OCI-LY7 (cell line): ENCODE results near the gene KCNN3. TPM values are rescaled to one million over a fixed set of nuclear protein-coding genes. Genes with fewer than 3 reads are reported as not detected.

Experiments
- BruUV-seq: library from RNA; stranded (reverse); fragments of 400-500 nt; replicated peaks from 2 replicates; lab custom pipeline; 2021; lab: Mats Ljungman, UMichigan
- CTCF ChIA-PET: fragments of 300-600 bp; sonication (Branson Sonifier 250); formaldehyde crosslinking; loops from one replicate; lab custom pipeline; 2022; ENCODE audit warnings: antibody characterized with exemption; ENCODE audit not compliant: unreplicated experiment; lab: Charles Lee
- POLR2A ChIA-PET: fragments of 300-600 bp; sonication (Branson Sonifier 250); formaldehyde crosslinking; loops from one replicate; lab custom pipeline; 2022; ENCODE audit warnings: antibody characterized with exemption; lab: Charles Lee
- DNase-seq: peaks from one replicate; pipeline ENCODE4 v3.0.0-alpha.2; 2015; ENCODE audit warnings: low spot score
- H2AFZ ChIP-seq: fragments of 200-600 bp; sonication (generic), shearing (Covaris generic); 2 replicates; pipeline ENCODE4 v1.6.1; 2014; ENCODE audit warnings: mild to moderate bottlenecking, antibody characterized with exemption, low read length, moderate library complexity
- H3K27ac ChIP-seq: fragments of 200-600 bp; sonication (generic); 2 replicates; pipeline ENCODE4 v1.5.1; 2014; ENCODE audit warnings: mixed run types, low read depth, mild to moderate bottlenecking, moderate library complexity, low read length, inconsistent platforms; ENCODE audit not compliant: poor library complexity, severe bottlenecking
- H3K36me3 ChIP-seq: fragments of 200-600 bp; sonication (generic); 2 replicates; pipeline ENCODE4 v1.6.1; 2014; ENCODE audit warnings: mild to moderate bottlenecking, antibody characterized with exemption, low read length, moderate library complexity, mixed read lengths; ENCODE audit not compliant: insufficient read depth
- H3K4me1 ChIP-seq: fragments of 200-600 bp; sonication (generic); 2 replicates; pipeline ENCODE4 v1.5.1; 2014; ENCODE audit warnings: mild to moderate bottlenecking, low read length; ENCODE audit not compliant: insufficient read depth, poor library complexity, severe bottlenecking
- H3K4me2 ChIP-seq: fragments of 200-600 bp; sonication (generic); 2 replicates; pipeline ENCODE4 v1.6.1; 2014; ENCODE audit warnings: mild to moderate bottlenecking, low read length
- H3K4me3 ChIP-seq: fragments of 200-600 bp; sonication (generic); 2 replicates; pipeline ENCODE4 v1.5.1; 2014; ENCODE audit warnings: mild to moderate bottlenecking, low read depth, low read length; ENCODE audit not compliant: poor library complexity, severe bottlenecking
- H3K79me2 ChIP-seq: fragments of 200-600 bp; sonication (generic); 2 replicates; pipeline ENCODE4 v1.6.1; 2016; ENCODE audit warnings: low read depth, mild to moderate bottlenecking, low read length, moderate library complexity, mixed read lengths; ENCODE audit not compliant: insufficient read depth
- H3K9me2 ChIP-seq: fragments of 200-600 bp; sonication (generic); 2 replicates; pipeline ENCODE4 v1.6.1; 2016; ENCODE audit warnings: mild to moderate bottlenecking, low read length, mixed read lengths; ENCODE audit not compliant: insufficient read depth
- H3K9me3 ChIP-seq: fragments of 200-600 bp; sonication (generic); 2 replicates; pipeline ENCODE4 v1.6.1; 2014; ENCODE audit warnings: mild to moderate bottlenecking, mixed run types, low read length, mixed read lengths
- H4K20me1 ChIP-seq: fragments of 200-600 bp; sonication (generic); 2 replicates; pipeline ENCODE4 v1.6.1; 2014; ENCODE audit warnings: mild to moderate bottlenecking, antibody characterized with exemption, low read length, moderate library complexity, mixed read lengths; ENCODE audit not compliant: insufficient read depth
- EZH2phosphoT487 ChIP-seq: fragments of 200-600 bp; sonication (generic); IDR thresholded peaks from 2 replicates; pipeline ENCODE4 v1.6.1; 2018; ENCODE audit warnings: low read depth, borderline replicate concordance, mild to moderate bottlenecking, mixed run types, antibody characterized with exemption, low read length, moderate library complexity, mixed read lengths
- intact Hi-C: fragments of 100-400 bp; cut with micrococcal nuclease; formaldehyde crosslinking; loops from one replicate; pipeline ENCODE4 v1.10.0; 2022; ENCODE audit not compliant: unreplicated experiment
- total RNA-seq, 2 experiments: library from RNA; depleted of rRNA in 1 of 2; stranded (reverse); fragments of >200 nt in 1 of 2; shearing (Covaris generic) in 1 of 2; gene quantifications; 2 replicates each; pipeline ENCODE4 v1.2.3, GENCODE V29; 2014 to 2022
- TF ChIP-seq, protein P1 (sequence below): fragments of 200-600 bp; sonication (generic); conservative IDR thresholded peaks from 2 replicates; pipeline ENCODE4 v1.5.1; 2014; ENCODE audit warnings: mild to moderate bottlenecking, antibody characterized with exemption, low read length, moderate library complexity, mixed read lengths

The KCNN3 gene
- total RNA-seq, 2 experiments from 2014 or later, result 14.8 to 50.8 TPM

GRCh38 chr1:154764181-154764580 is 105.9 kb downstream of the KCNN3 start:
- POLR2A ChIA-PET, result no interaction called here
- Histone ChIP-seq H3K9me2 (no peaks in the 10 kb centered on the region), H4K20me1 (no peaks in the 10 kb centered on the region), H3K4me3 (no peak overlapping the region), H2AFZ (no peak overlapping the region), H3K4me1 (peaks cover 3% of the 10 kb centered on the region), H3K4me2 (no peak overlapping the region), H3K79me2 (no peaks in the 10 kb centered on the region), H3K9me3 (no peaks in the 10 kb centered on the region), H3K36me3 (peaks cover 44% of the 10 kb centered on the region), H3K27ac (no peak overlapping the region)
- BruUV-seq, result no TSS peak
- CTCF ChIA-PET, result no interaction called here
- TF ChIP-seq, protein P1, sequence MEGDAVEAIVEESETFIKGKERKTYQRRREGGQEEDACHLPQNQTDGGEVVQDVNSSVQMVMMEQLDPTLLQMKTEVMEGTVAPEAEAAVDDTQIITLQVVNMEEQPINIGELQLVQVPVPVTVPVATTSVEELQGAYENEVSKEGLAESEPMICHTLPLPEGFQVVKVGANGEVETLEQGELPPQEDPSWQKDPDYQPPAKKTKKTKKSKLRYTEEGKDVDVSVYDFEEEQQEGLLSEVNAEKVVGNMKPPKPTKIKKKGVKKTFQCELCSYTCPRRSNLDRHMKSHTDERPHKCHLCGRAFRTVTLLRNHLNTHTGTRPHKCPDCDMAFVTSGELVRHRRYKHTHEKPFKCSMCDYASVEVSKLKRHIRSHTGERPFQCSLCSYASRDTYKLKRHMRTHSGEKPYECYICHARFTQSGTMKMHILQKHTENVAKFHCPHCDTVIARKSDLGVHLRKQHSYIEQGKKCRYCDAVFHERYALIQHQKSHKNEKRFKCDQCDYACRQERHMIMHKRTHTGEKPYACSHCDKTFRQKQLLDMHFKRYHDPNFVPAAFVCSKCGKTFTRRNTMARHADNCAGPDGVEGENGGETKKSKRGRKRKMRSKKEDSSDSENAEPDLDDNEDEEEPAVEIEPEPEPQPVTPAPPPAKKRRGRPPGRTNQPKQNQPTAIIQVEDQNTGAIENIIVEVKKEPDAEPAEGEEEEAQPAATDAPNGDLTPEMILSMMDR, result no peak
- no peak for TF ChIP-seq EZH2phosphoT487
- intact Hi-C loops, result no loop called here
- no peak for DNase-seq

DNA sequence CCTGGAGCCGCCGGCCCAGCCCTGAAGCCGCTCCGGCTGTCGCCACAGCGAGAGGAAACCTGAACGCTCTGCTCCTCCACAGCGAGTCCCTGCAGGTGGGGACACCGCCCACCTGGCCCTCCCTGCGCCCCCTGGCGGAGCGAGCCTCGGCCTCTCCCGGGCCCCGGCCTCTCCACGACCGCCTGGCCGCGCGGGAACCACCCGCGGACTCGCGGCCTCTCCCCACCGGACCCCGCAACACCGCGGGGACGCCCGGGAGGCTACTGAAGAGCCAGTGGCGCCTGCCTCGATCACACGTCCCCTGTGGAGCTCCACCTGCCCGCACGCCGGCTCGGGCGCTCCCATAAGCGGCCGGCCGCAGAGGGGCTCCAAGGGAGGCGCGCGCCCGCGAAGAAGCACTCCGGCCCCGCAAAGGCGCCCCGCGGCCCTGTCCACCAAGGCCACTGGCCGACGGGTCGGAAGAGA is 109.6 kb downstream of the KCNN3 start:
- CTCF ChIA-PET, result no interaction called here
- POLR2A ChIA-PET, result no interaction called here
- intact Hi-C loops, result no loop called here
- H3K79me2 ChIP-seq, result no peaks in the 10 kb centered on the region
- H2AFZ ChIP-seq, result no peak overlapping the region
- H3K9me3 ChIP-seq, result no peaks in the 10 kb centered on the region
- BruUV-seq, result no TSS peak
- H3K36me3 ChIP-seq, result peaks cover 25% of the 10 kb centered on the region
- H3K9me2 ChIP-seq, result no peaks in the 10 kb centered on the region
- TF ChIP-seq EZH2phosphoT487, result no peak
- TF ChIP-seq, protein P1, result peak; percentile 62
- no peaks in the 10 kb centered on the region for H3K4me1 ChIP-seq
- H3K4me3 ChIP-seq, result no peak overlapping the region
- peak; percentile 14 for DNase-seq
- H3K27ac ChIP-seq, result no peak overlapping the region
- no peaks in the 10 kb centered on the region for H4K20me1 ChIP-seq
- peak overlapping the region; percentile 17; the same call in 1 of the 2 replicates for H3K4me2 ChIP-seq

DNA sequence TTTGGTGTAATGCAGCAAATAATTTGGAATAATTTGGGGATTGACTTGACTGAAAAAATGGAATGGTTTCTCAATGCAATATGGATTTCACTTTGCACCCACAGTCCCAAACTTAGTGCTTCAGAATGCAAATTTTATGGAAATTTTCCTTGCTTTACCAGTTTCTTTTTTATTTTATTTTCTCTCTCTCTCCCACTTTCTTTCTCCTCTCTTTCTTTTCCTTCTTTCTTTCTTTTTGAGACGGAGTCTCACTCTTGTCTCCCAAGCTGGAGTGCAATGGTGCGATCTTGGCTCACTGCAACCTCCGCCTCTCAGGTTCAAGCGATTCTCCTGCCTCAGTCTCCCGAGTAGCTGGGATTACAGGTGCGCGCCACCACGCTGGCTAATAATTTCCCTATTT is 110.3 kb downstream of the KCNN3 start:
- no peak overlapping the region for H3K4me2 ChIP-seq
- H4K20me1 ChIP-seq, result no peaks in the 10 kb centered on the region
- intact Hi-C loops, result no loop called here
- H2AFZ ChIP-seq, result no peak overlapping the region
- H3K4me3 ChIP-seq, result no peak overlapping the region
- POLR2A ChIA-PET, result no interaction called here
- no peaks in the 10 kb centered on the region for H3K79me2 ChIP-seq
- no TSS peak for BruUV-seq
- TF ChIP-seq, protein P1, result no peak
- no peak for TF ChIP-seq EZH2phosphoT487
- H3K27ac ChIP-seq, result no peak overlapping the region
- DNase-seq, result no peak
- no peaks in the 10 kb centered on the region for H3K9me3 ChIP-seq
- CTCF ChIA-PET, result no interaction called here
- H3K36me3 ChIP-seq, result peaks cover 27% of the 10 kb centered on the region
- no peaks in the 10 kb centered on the region for H3K4me1 ChIP-seq
- no peaks in the 10 kb centered on the region for H3K9me2 ChIP-seq
